Embryonic facial prominence (tissue), 1 donor: ENCODE measurements around the gene PEX5.
A peak's percentile ranks its signal among the peaks of the same experiment; 100 is the strongest.
"Not testable (repeated sequence)": the region's sequence is repeated elsewhere in the genome, so short reads cannot be mapped to it uniquely, and the experiment has no call there.

Source experiments
- DNase-seq: peaks from one replicate; pipeline ENCODE4 v3.0.0-alpha.2; 2016; ENCODE audit errors: extremely low spot score

Gene PEX5

GRCh38 chr12:7213745-7214144, 24.3 kb downstream of the PEX5 start:
- DNase-seq, result not testable (repeated sequence)

DNA sequence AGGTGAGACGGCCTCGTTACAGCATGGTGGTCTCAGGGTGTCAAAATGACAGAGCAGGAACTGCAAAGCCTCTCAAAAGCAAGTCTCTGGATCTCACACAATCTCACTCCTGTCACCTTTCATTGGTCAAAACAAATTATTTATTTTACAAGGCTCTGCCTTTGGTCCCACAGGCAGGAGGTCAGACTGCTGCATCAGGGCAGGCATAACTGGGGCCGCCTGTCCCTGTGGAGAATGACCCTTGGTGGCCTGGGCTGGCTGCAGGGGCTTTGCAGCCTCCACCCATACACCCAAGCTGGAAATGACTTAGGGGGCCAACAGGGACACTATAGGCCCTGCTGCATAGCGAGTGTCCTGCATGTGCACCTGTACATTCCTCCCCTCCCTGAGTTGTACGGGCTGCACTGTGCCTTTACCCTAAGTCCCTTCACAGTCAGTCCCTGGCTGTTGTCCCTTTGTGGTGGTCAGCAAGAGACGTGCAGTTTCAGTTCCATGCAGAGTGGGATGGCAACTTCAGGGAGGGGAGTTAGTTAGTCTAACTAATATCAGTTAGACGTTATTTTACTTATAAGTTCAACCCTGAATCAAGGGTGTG, 28.1 kb downstream of the PEX5 start:
- DNase-seq, result no peak

DNA sequence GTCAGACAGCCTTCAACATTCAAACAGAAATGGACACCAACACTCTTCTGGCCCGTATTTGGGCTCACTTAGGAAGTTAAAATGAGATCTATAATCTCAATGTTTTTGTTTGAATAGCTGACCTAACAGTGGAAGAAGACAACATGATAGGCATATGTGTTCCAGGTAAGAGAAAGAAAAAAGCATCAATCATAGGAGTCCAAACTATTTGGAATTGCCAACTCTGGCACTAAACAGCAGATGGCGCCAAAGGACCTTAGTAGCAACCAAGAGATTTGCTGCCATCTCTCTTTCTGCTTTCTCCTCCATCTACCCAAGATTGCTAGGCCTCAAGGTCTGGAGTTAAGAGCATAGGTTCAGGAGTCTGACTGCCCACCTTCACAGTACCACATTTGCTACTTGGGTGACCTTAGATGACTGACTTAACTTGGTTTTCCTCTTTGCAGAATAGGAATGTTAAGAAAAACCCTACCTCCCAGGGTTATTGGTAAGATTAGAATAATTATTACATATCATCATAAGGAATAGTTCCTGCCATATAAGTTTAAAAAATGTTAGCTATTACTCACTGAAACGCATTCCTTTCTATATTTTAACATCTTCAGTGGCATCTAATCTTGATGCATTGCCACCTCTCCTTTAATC, 30.2 kb downstream of the PEX5 start:
- peak; percentile 47 for DNase-seq

- no peak for DNase-seq
Measured at GRCh38 chr12:7221486-7221885, 32.0 kb downstream of the PEX5 start.

GRCh38 chr12:7229741-7230140, 40.3 kb downstream of the PEX5 start:
- DNase-seq, result no peak

DNA sequence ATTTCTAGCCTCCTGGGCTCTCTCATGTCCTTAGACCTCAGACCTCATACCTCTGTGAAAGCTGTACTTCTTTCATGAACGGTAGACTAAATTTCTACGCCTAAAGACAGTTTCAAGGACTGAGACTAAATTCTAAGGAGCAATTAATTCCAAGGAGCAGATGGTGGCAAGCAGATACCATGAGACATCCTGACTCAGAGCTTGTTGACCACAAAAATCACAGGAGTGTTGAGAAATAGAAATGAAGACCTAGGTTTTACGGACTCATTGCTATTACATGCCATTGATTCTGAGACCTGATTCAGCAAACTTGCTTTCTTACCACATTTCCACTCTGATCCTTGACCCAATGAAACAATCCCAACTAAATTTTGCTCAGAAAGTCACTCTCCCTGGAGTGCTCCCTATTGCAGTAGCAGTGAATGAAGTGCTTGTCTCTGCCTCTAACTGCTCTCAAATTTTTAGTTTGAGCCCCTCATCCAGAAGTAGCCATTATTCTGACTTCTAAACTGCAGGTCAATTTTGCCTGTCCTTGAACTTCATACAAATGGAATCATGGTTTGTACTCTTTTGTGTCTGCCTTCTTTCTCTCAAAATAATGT, 52.0 kb downstream of the PEX5 start:
- DNase-seq, result no peak

GRCh38 chr12:7242176-7243101, 53.0 kb downstream of the PEX5 start:
- no peak for DNase-seq

DNA sequence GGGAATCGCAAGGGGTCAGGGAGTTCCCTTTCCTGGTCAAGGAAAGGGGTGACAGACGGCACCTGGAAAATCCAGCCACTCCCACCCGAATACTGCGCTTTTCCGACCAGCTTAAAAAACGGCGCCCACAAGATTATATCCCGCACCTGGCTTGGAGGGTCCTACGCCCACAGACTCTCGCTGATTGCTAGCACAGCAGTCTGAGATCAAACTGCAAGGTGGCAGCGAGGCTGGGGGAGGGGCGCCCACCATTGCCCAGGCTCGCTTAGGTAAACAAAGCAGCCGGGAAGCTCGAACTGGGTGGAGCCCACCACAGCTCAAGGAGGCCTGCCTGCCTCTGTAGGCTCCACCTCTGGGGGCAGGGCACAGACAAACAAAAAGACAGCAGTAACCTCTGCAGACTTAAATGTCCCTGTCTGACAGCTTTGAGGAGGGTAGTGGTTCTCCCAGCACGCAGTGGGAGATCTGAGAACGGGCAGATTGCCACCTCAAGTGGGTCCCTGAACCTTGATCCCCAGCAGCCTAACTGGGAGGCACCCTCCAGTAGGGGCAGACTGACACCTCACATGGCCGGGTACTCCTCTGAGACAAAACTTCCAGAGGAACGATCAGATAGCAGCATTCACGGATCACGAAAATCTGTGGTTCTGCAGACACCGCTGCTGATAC, 62.0 kb downstream of the PEX5 start:
- not testable (repeated sequence) for DNase-seq

DNA sequence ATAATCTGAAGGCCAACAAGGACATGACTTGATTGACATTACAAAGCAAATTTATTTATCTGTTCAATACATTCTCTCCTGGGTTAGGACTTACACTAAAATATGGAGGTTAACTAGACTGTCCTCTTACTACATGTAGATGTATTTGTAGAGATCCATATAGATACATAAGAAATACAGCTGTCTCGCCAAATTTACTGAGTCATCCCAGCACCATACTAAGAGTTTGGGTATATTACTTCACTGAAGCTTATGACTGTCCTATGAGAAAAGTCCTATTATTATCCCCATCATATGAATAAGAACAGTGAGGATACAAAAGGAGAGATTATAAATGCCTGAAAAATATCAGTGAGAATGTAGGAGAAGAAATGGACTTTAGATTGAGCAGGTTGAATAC, 69.6 kb downstream of the PEX5 start:
- no peak for DNase-seq
